Karpas-422 (cell line): ENCODE data around the gene HIBADH. TPM values are rescaled to one million over a fixed set of nuclear protein-coding genes. Genes with fewer than 3 reads are reported as not detected.

Source experiments
- DNase-seq: peaks from one replicate; pipeline ENCODE4 v3.0.0-alpha.2; 2015
- H2AFZ ChIP-seq: fragments of 200-600 bp; sonication (generic); 2 replicates; pipeline ENCODE4 v1.6.1; 2014; ENCODE audit warnings: antibody characterized with exemption, low read length, mixed read lengths
- H3K27ac ChIP-seq: fragments of 200-600 bp; sonication (generic); 2 replicates; pipeline ENCODE4 v1.5.1; 2014; ENCODE audit warnings: mild to moderate bottlenecking, low read length, moderate library complexity
- H3K27me3 ChIP-seq: fragments of 200-600 bp; sonication (generic); 2 replicates; pipeline ENCODE4 v1.6.1; 2014; ENCODE audit warnings: low read length, mixed read lengths
- H3K36me3 ChIP-seq: fragments of 200-600 bp; sonication (generic); 2 replicates; pipeline ENCODE4 v1.6.1; 2014; ENCODE audit warnings: low read length, mixed read lengths; ENCODE audit not compliant: insufficient read depth
- H3K4me1 ChIP-seq: fragments of 200-600 bp; sonication (generic); 2 replicates; pipeline ENCODE4 v1.6.1; 2014; ENCODE audit warnings: mild to moderate bottlenecking, low read length, mixed read lengths
- H3K4me2 ChIP-seq: fragments of 200-600 bp; sonication (generic); 2 replicates; pipeline ENCODE4 v1.6.1; 2014; ENCODE audit warnings: low read length, low read depth, mild to moderate bottlenecking; ENCODE audit not compliant: poor library complexity, severe bottlenecking
- H3K4me3 ChIP-seq: fragments of 200-600 bp; sonication (generic); 2 replicates; pipeline ENCODE4 v1.5.1; 2014; ENCODE audit warnings: mild to moderate bottlenecking, antibody characterized with exemption, low read length, mixed read lengths
- H3K79me2 ChIP-seq: fragments of 200-600 bp; sonication (generic); 2 replicates; pipeline ENCODE4 v1.6.1; 2014; ENCODE audit warnings: mild to moderate bottlenecking, low read length, mixed read lengths
- H3K9ac ChIP-seq: fragments of 200-600 bp; sonication (generic); 2 replicates; pipeline ENCODE4 v1.6.0; 2014; ENCODE audit warnings: low read length
- H3K9me2 ChIP-seq: fragments of 200-600 bp; sonication (generic), shearing (Covaris generic); replicated peaks from 2 replicates; pipeline ENCODE4 v1.6.0; 2014; ENCODE audit warnings: mild to moderate bottlenecking, low read length, moderate library complexity; ENCODE audit not compliant: insufficient read depth
- H3K9me3 ChIP-seq: fragments of 300-700, 200-600 bp; sonication (generic); 2 replicates; pipeline ENCODE4 v1.6.1; 2014; ENCODE audit warnings: low read length, mixed read lengths
- H4K20me1 ChIP-seq: fragments of 200-600 bp; sonication (generic); 2 replicates; pipeline ENCODE4 v1.6.1; 2014; ENCODE audit warnings: mild to moderate bottlenecking, antibody characterized with exemption, low read length, low read depth; ENCODE audit not compliant: insufficient read depth
- total RNA-seq: library from RNA; depleted of rRNA; stranded (reverse); fragments of >200 nt; shearing (Covaris generic); gene quantifications from 2 replicates; pipeline ENCODE4 v1.2.3, GENCODE V29; 2014; ENCODE audit warnings: low replicate concordance

HIBADH gene
- total RNA-seq, 1 experiment from 2014 or later = 30.1 TPM

- Histone ChIP-seq H3K4me1 (no peaks in the 10 kb centered on the region), H3K4me3 (no peak overlapping the region), H3K79me2 (no peaks in the 10 kb centered on the region), H3K27ac (no peak overlapping the region), H2AFZ (no peak overlapping the region), H3K9me3 (no peaks in the 10 kb centered on the region), H3K9me2 (no peaks in the 10 kb centered on the region), H3K9ac (no peak overlapping the region), H4K20me1 (no peaks in the 10 kb centered on the region), H3K36me3 (peaks cover 6% of the 10 kb centered on the region; the same call in 1 of the 2 replicates), H3K4me2 (no peak overlapping the region), H3K27me3 (no peaks in the 10 kb centered on the region)
- DNase-seq = no peak
Measured at GRCh38 chr7:27523321-27523720, 139.4 kb downstream of the HIBADH start.

GRCh38 chr7:27522566-27522965, 140.1 kb downstream of the HIBADH start:
- no peaks in the 10 kb centered on the region for H3K4me1 ChIP-seq
- no peaks in the 10 kb centered on the region for H3K79me2 ChIP-seq
- no peaks in the 10 kb centered on the region for H3K27me3 ChIP-seq
- H3K9me3 ChIP-seq = no peaks in the 10 kb centered on the region
- H3K36me3 ChIP-seq = peaks cover 6% of the 10 kb centered on the region; the same call in 1 of the 2 replicates
- no peak overlapping the region for H3K4me3 ChIP-seq
- H2AFZ ChIP-seq = no peak overlapping the region
- no peak overlapping the region for H3K9ac ChIP-seq
- no peaks in the 10 kb centered on the region for H3K9me2 ChIP-seq
- H3K27ac ChIP-seq = no peak overlapping the region
- DNase-seq = no peak
- no peak overlapping the region for H3K4me2 ChIP-seq
- no peaks in the 10 kb centered on the region for H4K20me1 ChIP-seq

GRCh38 chr7:27520815-27521790, 141.6 kb downstream of the HIBADH start:
- Histone ChIP-seq H2AFZ (no peak overlapping the region), H3K79me2 (no peaks in the 10 kb centered on the region), H3K36me3 (peaks cover 6% of the 10 kb centered on the region; the same call in 1 of the 2 replicates), H3K4me1 (no peaks in the 10 kb centered on the region), H3K9me3 (no peaks in the 10 kb centered on the region), H3K27me3 (no peaks in the 10 kb centered on the region), H3K27ac (no peak overlapping the region), H3K9me2 (no peaks in the 10 kb centered on the region), H4K20me1 (no peaks in the 10 kb centered on the region), H3K4me2 (no peak overlapping the region), H3K4me3 (no peak overlapping the region), H3K9ac (no peak overlapping the region)
- DNase-seq = no peak

- H3K9ac ChIP-seq = no peak overlapping the region
- no peak overlapping the region for H3K4me3 ChIP-seq
- no peaks in the 10 kb centered on the region for H3K9me2 ChIP-seq
- no peaks in the 10 kb centered on the region for H3K4me1 ChIP-seq
- peaks cover 4% of the 10 kb centered on the region; the same call in 1 of the 2 replicates for H3K36me3 ChIP-seq
- DNase-seq = no peak
- H3K4me2 ChIP-seq = no peak overlapping the region
- no peaks in the 10 kb centered on the region for H3K9me3 ChIP-seq
- no peak overlapping the region for H2AFZ ChIP-seq
- H3K27me3 ChIP-seq = no peaks in the 10 kb centered on the region
- no peaks in the 10 kb centered on the region for H3K79me2 ChIP-seq
- H4K20me1 ChIP-seq = no peaks in the 10 kb centered on the region
- no peak overlapping the region for H3K27ac ChIP-seq
Measured at GRCh38 chr7:27519793-27520469, 142.8 kb downstream of the HIBADH start.

- no peak overlapping the region for H3K4me2 ChIP-seq
- no peak overlapping the region for H3K27ac ChIP-seq
- no peak overlapping the region for H3K4me3 ChIP-seq
- H3K27me3 ChIP-seq = no peaks in the 10 kb centered on the region
- DNase-seq = no peak
- H3K36me3 ChIP-seq = no peaks in the 10 kb centered on the region
- no peaks in the 10 kb centered on the region for H3K4me1 ChIP-seq
- no peaks in the 10 kb centered on the region for H3K9me3 ChIP-seq
- H3K9me2 ChIP-seq = no peaks in the 10 kb centered on the region
- no peaks in the 10 kb centered on the region for H4K20me1 ChIP-seq
- no peak overlapping the region for H3K9ac ChIP-seq
- H2AFZ ChIP-seq = no peak overlapping the region
- no peaks in the 10 kb centered on the region for H3K79me2 ChIP-seq
Measured at GRCh38 chr7:27518561-27519350, 143.9 kb downstream of the HIBADH start.

- Histone ChIP-seq H2AFZ (no peak overlapping the region), H3K4me1 (no peaks in the 10 kb centered on the region)
Measured at GRCh38 chr7:27516421-27516820, 146.3 kb downstream of the HIBADH start.

GRCh38 chr7:27515933-27516332, 146.8 kb downstream of the HIBADH start:
- no peaks in the 10 kb centered on the region for H3K9me3 ChIP-seq
- no peak overlapping the region for H2AFZ ChIP-seq
- no peaks in the 10 kb centered on the region for H3K9me2 ChIP-seq
- no peaks in the 10 kb centered on the region for H3K36me3 ChIP-seq
- H3K4me2 ChIP-seq = no peak overlapping the region
- no peak overlapping the region for H3K9ac ChIP-seq
- no peak overlapping the region for H3K27ac ChIP-seq
- no peaks in the 10 kb centered on the region for H4K20me1 ChIP-seq
- H3K27me3 ChIP-seq = no peaks in the 10 kb centered on the region
- H3K4me3 ChIP-seq = no peak overlapping the region
- H3K4me1 ChIP-seq = no peaks in the 10 kb centered on the region
- no peak for DNase-seq
- H3K79me2 ChIP-seq = no peaks in the 10 kb centered on the region

More at GRCh38 chr7:27516421-27516820, 146.3 kb downstream of the HIBADH start:
- H3K9ac ChIP-seq = no peak overlapping the region
- H3K4me3 ChIP-seq = no peak overlapping the region
- no peak for DNase-seq
- H3K36me3 ChIP-seq = no peaks in the 10 kb centered on the region
- no peak overlapping the region for H3K27ac ChIP-seq
- no peaks in the 10 kb centered on the region for H3K79me2 ChIP-seq
- no peaks in the 10 kb centered on the region for H3K27me3 ChIP-seq
- no peaks in the 10 kb centered on the region for H3K9me3 ChIP-seq
- H3K4me2 ChIP-seq = no peak overlapping the region
- H4K20me1 ChIP-seq = no peaks in the 10 kb centered on the region
- H3K9me2 ChIP-seq = no peaks in the 10 kb centered on the region
